HG03159 (cell line): ENCODE results near the gene FDXACB1.

Experiments used
- ATAC-seq: cut with Tn5 transposase; IDR thresholded peaks from one replicate; pipeline ENCODE4 v1.9.1; 2021; ENCODE audit warnings: mild to moderate bottlenecking, moderate library complexity; ENCODE audit not compliant: unreplicated experiment

Gene FDXACB1, protein sequence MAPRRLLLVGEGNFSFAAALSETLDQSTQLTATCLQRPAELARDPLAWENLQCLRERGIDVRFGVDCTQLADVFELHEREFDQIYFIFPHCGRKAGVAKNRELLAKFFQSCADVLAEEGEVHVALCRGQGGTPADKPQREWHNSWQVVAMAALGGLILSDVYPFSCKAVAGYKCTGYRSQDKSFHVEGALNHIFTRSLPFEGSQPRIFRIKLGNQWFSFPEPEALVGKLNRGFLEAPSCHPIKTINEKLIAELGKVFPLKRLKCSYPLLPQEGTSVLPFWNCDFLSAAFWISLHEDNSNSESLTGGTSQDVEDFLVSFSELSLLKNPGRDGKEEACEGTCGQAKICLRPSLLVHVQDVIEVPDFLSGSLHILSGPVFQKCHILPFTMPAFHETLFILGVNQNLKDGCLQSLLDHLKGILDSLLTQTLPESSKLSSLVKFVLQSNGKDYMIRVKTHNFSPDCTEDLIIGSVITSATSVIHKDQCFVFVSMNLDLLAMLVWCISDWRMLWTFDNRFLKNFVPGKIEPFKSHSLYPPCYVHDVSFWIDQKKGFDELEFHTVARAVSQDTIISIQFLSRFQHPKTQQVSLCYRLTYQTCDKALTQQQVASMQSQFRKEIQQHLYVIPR

GRCh38 chr11:111878849-111879636 is at the start of gene FDXACB1, which contains the start of gene CFAP68:
Gene FDXACB1 (minus strand): TSS chr11:111879165. CDS start chr11:111879132, 33 bp downstream.
Gene CFAP68 (plus strand): TSS chr11:111879541. CDS start chr11:111879561, 20 bp downstream.
- ATAC-seq, result peak; percentile 91

GRCh38 chr11:111926505-111927391 is 47.8 kb upstream of the FDXACB1 start:
- ATAC-seq, result peak; percentile 91

- no peak for ATAC-seq
Measured at GRCh38 chr11:111925953-111926352, 47.0 kb upstream of the FDXACB1 start.

DNA sequence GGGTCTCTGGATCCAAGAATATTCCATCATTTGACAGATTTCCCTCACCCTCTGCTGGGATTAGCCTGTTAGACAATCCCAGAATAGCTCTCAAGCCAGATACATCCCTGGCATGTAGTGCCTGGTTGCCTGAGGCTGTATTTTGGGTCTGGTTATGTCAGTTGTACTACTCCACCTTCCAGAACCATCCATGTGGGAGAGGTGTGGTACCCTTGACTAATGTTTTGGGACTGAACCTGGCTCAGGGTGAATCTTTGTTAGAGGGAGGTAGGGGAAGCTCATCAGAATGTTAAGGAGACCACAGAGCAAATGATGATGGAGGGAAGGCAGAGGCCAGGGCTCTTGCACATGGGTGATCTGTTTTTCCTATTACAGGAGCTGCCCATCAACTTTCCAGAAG is 45.0 kb upstream of the FDXACB1 start:
- ATAC-seq, result no peak

- ATAC-seq, result no peak
Measured at GRCh38 chr11:111923351-111923788, 44.4 kb upstream of the FDXACB1 start.

DNA sequence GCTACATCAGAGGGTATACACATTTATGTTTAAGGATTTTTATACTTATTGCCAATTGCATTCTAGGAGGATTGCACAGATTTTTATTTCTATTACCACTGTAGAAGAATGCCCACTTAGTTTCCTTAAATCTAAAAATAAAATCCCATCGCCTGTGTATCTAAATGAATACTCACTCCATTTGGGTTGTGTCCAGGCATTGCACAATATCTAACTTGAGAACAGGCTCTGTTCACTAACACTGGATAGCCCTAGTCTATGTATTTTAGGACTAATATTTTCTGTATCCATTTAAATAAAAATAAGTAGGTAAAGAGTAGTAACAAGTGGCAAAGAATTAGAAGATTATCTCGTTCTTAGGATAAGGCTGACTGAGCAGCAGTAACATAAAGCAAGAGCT is 43.8 kb upstream of the FDXACB1 start:
- ATAC-seq, result no peak

DNA sequence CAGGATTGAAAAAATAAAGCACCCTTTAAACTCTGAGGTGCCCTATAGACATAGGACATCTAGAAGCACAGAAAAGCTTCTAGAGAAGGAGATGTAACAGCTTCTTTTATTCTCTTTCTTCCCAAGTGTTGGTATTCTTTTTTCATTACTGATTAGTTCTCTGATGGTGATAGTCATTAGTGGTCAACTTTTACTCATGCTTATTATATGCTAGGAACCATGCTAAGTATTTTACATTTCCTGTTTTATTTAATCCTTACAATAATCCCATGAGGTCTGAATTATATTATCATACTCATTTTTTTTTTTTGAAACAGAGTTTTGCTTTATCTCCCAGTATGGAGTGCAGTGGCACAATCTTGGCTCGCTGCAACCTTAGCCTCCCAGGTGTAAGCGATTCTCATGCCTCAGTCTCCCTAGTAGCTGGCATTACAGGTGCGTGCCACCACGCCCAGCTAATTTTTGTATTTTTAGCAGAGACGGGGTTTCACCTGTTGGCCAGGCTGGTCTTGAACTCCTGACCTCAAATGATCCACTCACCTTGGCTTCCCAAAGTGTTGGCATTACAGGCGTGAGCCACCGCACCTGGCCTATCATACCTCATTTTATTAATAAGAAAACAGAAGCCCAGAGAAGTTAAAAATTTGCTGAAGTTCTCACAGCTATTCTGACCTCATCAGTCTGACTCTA is 42.7 kb upstream of the FDXACB1 start:
- no peak for ATAC-seq

- ATAC-seq, result no peak
Measured at GRCh38 chr11:111920908-111921307, 41.9 kb upstream of the FDXACB1 start.

DNA sequence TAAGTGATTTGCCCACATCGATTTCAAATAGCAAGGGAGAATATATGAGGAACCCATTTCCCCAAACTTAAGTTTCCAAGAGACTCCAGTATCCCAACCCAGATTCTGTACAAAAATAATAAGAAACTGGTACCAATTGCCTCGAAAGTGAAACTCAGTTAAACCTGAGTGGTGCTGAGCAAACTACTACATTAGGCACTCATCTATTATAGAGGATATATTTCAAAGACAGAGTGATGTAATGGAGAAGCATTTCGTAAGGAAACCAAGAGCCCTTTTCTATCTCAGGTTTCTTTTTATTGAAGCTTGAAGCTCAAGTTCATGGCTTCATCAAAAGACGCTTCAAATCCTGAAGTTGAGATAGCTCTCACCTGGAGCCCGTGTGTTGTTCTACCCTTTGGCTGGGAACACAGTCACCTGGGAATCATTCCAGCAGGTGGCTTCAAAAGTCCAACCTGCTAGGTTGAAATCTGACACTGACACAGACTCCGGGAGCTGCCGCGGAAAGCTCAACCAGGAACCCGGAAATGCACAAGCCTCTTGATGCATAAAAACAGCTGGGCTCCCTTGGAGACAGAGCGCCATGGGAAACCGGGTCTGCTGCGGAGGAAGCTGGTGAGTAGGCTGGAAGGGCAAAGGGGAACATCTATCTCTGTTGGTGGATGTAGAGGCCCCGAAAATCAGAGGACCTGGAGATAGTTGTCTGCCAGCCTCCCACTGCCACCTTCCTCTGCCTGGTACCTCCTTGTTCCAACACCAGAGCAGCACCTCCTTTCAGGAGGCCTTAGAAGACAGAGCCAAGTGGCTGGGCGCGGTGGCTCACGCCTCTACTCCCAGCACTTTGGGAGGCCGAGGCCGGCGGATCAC is 39.7 kb upstream of the FDXACB1 start, which contains the start of gene C11orf52:
Gene C11orf52 (plus strand): TSS at position 524 of the 867 bp plus-strand sequence. CDS start 60 bp downstream, at position 584.
- ATAC-seq, result no peak

GRCh38 chr11:111917788-111918187 is 38.8 kb upstream of the FDXACB1 start:
- no peak for ATAC-seq

- no peak for ATAC-seq
Measured at GRCh38 chr11:111917312-111917711, 38.3 kb upstream of the FDXACB1 start.

- ATAC-seq, result no peak
Measured at GRCh38 chr11:111916768-111917167, 37.8 kb upstream of the FDXACB1 start.

DNA sequence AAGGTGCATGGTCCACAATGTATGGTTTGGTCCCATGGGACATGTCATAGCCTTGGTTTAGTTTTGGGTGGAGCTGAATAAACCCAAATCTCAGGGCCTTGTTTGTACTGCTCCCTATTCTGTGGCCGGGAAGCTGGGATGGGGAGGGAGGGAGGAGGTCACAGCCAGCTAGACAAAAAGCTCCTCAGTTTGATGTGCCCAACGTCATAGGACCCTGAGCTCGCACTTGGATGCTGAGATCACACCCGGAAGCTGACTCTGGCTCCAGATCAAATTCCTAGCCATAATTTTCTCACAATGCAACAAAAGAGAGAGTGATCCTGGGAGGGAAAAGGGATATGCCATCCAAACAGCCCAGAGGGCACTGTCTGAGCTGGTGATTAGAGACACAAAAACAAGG is 35.0 kb upstream of the FDXACB1 start:
- ATAC-seq, result no peak

DNA sequence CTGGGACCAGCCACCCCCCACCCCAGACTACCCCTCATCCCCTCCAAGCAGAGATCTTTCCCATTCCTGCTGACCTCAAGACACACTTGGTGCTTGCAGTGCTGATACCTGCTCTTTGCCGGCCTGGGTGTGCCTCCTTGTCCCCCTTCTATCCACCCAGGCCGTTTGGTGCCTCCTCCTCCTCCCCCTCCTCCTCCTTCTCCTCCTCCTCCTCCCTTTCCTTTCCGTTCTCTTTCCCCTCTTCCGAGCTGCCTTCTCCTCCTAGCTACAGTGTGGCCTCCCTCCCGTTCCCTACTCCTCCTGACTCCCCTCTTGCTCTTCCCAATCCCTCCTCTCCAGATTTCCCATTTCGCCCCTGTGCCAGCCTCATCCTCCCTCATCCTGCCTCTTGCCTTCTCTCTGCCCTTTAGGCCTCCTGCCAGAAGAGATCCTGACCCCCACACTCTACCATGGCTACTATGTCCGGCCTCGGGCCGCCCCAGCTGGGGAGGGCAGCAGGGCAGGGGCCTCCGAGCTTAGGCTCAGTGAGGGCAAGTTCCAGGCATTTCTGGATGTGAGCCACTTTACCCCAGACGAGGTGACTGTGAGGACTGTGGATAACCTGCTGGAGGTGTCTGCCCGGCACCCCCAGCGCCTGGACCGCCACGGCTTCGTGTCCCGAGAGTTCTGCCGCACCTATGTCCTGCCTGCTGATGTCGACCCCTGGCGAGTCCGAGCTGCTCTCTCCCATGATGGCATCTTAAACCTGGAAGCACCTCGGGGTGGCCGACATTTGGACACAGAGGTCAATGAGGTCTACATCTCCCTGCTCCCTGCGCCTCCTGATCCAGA is 34.3 kb upstream of the FDXACB1 start:
- ATAC-seq, result no peak

DNA sequence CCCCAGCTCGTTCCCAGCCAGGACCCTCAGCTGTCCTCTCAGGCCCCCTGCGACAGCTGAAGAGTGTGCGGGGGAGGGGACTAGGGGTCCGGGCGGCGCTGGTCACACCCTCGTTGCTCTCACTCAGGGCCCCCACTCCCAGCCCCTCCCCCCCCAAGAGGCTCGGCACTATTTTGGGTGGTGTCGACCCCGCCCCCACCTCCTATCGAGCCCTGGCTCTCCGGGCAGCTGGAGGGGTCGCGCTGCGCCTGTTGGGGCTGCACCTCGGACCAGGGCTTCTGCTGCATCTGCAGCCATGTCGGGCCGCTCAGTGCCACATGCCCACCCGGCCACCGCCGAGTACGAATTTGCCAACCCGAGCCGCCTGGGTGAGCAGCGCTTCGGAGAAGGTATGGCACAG is 33.6 kb upstream of the FDXACB1 start, which contains the start of gene HSPB2:
Gene HSPB2 (plus strand): TSS at position 200 of the 400 bp plus-strand sequence. CDS start 96 bp downstream, at position 296.
- no peak for ATAC-seq

GRCh38 chr11:111911563-111912401 is 32.8 kb upstream of the FDXACB1 start, which contains the start of gene CRYAB:
Gene CRYAB (minus strand): TSS chr11:111911770. CDS start chr11:111911724, 46 bp downstream.
- ATAC-seq, result no peak
